Endothelial cell of umbilical vein (primary cell): ENCODE results near the gene HOXA4. TPM values are rescaled to one million over a fixed set of nuclear protein-coding genes. Genes with fewer than 3 reads are reported as not detected.
A peak's percentile ranks its signal among the peaks of the same experiment; 100 is the strongest.

ENCODE experiments used
- BruUV-seq: library from RNA; stranded (reverse); fragments of 400-500 nt; replicated peaks from 2 replicates; lab custom pipeline; 2021; lab: Mats Ljungman, UMichigan
- CTCF ChIA-PET: fragments of 300-600, 350-600 bp; sonication (Branson Sonifier 250); formaldehyde crosslinking; loops from one replicate; lab custom pipeline; 2021; ENCODE audit warnings: antibody characterized with exemption, inconsistent platforms; lab: Charles Lee
- POLR2A ChIA-PET: fragments of 300-600, 350-600 bp; sonication (Branson Sonifier 250); formaldehyde crosslinking; loops from one replicate; lab custom pipeline; 2021; ENCODE audit warnings: antibody characterized with exemption, inconsistent platforms; lab: Charles Lee
- DNase-seq: peaks from one replicate; pipeline ENCODE4 v3.0.0-alpha.2; 2011; ENCODE audit warnings: low read depth, low spot score
- FAIRE-seq: peaks from 2 replicates; lab custom pipeline; 2011; peaks lifted over from hg19 to GRCh38; lab: Jason Lieb, UNC
- H2AFZ ChIP-seq: 2 replicates; pipeline ENCODE4 v1.6.0; 2012; ENCODE audit warnings: low read depth, low read length, control low read depth, inconsistent platforms
- H3K27ac ChIP-seq: 2 replicates; pipeline ENCODE4 v1.5.1; 2011; ENCODE audit warnings: low read depth, mild to moderate bottlenecking, control low read depth, low read length, moderate library complexity; ENCODE audit not compliant: insufficient read depth
- H3K27me3 ChIP-seq, 2 experiments: 2 replicates each; pipeline versions ENCODE4 v1.6.0 to v1.6.1; 2011; ENCODE audit warnings: low read length in 2 of 2, mixed read lengths in 1 of 2; ENCODE audit not compliant: control insufficient read depth in 2 of 2, insufficient read depth in 2 of 2
- H3K36me3 ChIP-seq, 2 experiments: 2 replicates in 1 of 2; 3 replicates in 1 of 2; pipeline ENCODE4 v1.5.1; 2011; ENCODE audit warnings: low read length in 2 of 2, mild to moderate bottlenecking in 1 of 2, moderate library complexity in 1 of 2; ENCODE audit not compliant: control insufficient read depth in 2 of 2, insufficient read depth in 2 of 2; ENCODE audit errors: extremely low read depth in 1 of 2
- H3K4me1 ChIP-seq: 3 replicates; pipeline ENCODE4 v1.5.1; 2011; ENCODE audit warnings: mild to moderate bottlenecking, low read length; ENCODE audit not compliant: control insufficient read depth, insufficient read depth; ENCODE audit errors: extremely low read depth
- H3K4me2 ChIP-seq: 2 replicates; pipeline ENCODE4 v1.6.1; 2011; ENCODE audit warnings: low read length, control low read depth, mixed read lengths; ENCODE audit not compliant: insufficient read depth
- H3K4me3 ChIP-seq, 3 experiments: fragments of 200-600 bp in 1 of 3; sonication (generic), shearing (Covaris generic) in 1 of 3; replicated peaks in 1 of 3; 2 replicates each; pipeline ENCODE4 v1.5.1; 2011 to 2016; ENCODE audit warnings: control low read depth in 3 of 3, low read length in 3 of 3, mild to moderate bottlenecking in 2 of 3, inconsistent platforms in 1 of 3, low read depth in 1 of 3, moderate library complexity in 1 of 3; ENCODE audit not compliant: insufficient read depth in 1 of 3
- H3K79me2 ChIP-seq: 2 replicates; pipeline ENCODE4 v1.6.0; 2012; ENCODE audit warnings: low read length, inconsistent platforms; ENCODE audit not compliant: control insufficient read depth, insufficient read depth
- H3K9ac ChIP-seq: replicated peaks from 2 replicates; pipeline ENCODE3; 2011; ENCODE audit warnings: low read length, control low read depth; ENCODE audit not compliant: insufficient read depth; ENCODE audit errors: extremely low read depth
- H3K9me1 ChIP-seq: replicated peaks from 3 replicates; pipeline ENCODE4 v1.6.0; 2011; ENCODE audit warnings: mild to moderate bottlenecking, low read length; ENCODE audit not compliant: control insufficient read depth, insufficient read depth; ENCODE audit errors: extremely low read depth
- H3K9me3 ChIP-seq: replicated peaks from 2 replicates; pipeline ENCODE4 v1.5.1; 2012; ENCODE audit warnings: low read length, inconsistent platforms; ENCODE audit not compliant: control insufficient read depth, insufficient read depth
- H4K20me1 ChIP-seq: replicated peaks from 2 replicates; pipeline ENCODE3; 2011; ENCODE audit warnings: mild to moderate bottlenecking, low read length; ENCODE audit not compliant: control insufficient read depth, insufficient read depth; ENCODE audit errors: extremely low read depth
- MYC ChIP-seq: IDR thresholded peaks from one replicate; pipeline ENCODE4 v1.6.1; 2011; ENCODE audit warnings: mild to moderate bottlenecking, low read depth, low read length
- POLR2A ChIP-seq: IDR thresholded peaks from 2 replicates; pipeline ENCODE4 v1.6.1; 2012; ENCODE audit warnings: low read depth, mild to moderate bottlenecking, control low read depth, low read length
- POLR2AphosphoS5 ChIP-seq: IDR thresholded peaks from 2 replicates; pipeline ENCODE4 v1.6.1; 2012; ENCODE audit warnings: low read depth, mild to moderate bottlenecking, control low read depth, low read length, moderate library complexity; ENCODE audit not compliant: insufficient read depth
- dilution Hi-C: fragments of 300-500 bp; cut with MboI; formaldehyde crosslinking; loops from one replicate; pipeline ENCODE4 v1.15.0; 2019; ENCODE audit warnings: low sequenced_read_pairs; ENCODE audit not compliant: extremely low pct_ligation_motif_present
- intact Hi-C: fragments of 100-400 bp; cut with micrococcal nuclease; formaldehyde crosslinking; loops from one replicate; pipeline ENCODE4 v1.10.0; 2022
- polyA plus RNA-seq, 4 experiments: library from polyadenylated mRNA; depleted of rRNA in 3 of 4; stranded (reverse) in 3 of 4; unstranded in 1 of 4; fragments of >200 nt; gene quantifications; 2 replicates each; pipeline versions ENCODE4 v1.2.1 to v1.2.3, GENCODE V29; 2011 to 2012; ENCODE audit warnings: missing spikeins in 1 of 4
- total RNA-seq: library from RNA; stranded (reverse); gene quantifications from 2 replicates; pipeline ENCODE4 v1.2.3, GENCODE V29; 2021
- TF ChIP-seq, protein P1 (sequence below), 2 donors: IDR thresholded peaks; 1 replicate in 1 of 2; 2 replicates in 1 of 2; pipeline ENCODE4 v1.5.1; 2011; ENCODE audit warnings: low read length in 2 of 2, mild to moderate bottlenecking in 2 of 2, moderate library complexity in 2 of 2, control low read depth in 1 of 2, inconsistent platforms in 1 of 2, low read depth in 1 of 2; ENCODE audit not compliant: insufficient read depth in 1 of 2; ENCODE audit errors: extremely low read depth in 1 of 2

The HOXA4 gene
- total and polyA plus RNA-seq, 2 donors (not counting 3 experiments of a cell fraction or from before 2014, with no cell fraction given), result 4.9 to 8.1 TPM

- Histone ChIP-seq H4K20me1 (no peaks in the 10 kb centered on the region), H3K4me1 (peaks cover 76% of the 10 kb centered on the region), H3K9me1 (no peaks in the 10 kb centered on the region), H3K4me2 (peak overlapping the region; percentile 97), H3K27ac (peak overlapping the region; percentile 96), H3K36me3 (no peaks in the 10 kb centered on the region), H2AFZ (no peak overlapping the region), H3K27me3 (no peaks in the 10 kb centered on the region), H3K4me3 (peak overlapping the region; percentile 7 to 91 (median 50)), H3K79me2 (peaks cover 90% of the 10 kb centered on the region), H3K9me3 (no peaks in the 10 kb centered on the region), H3K9ac (peak overlapping the region; percentile 97)
- ChIA-PET POLR2A (interaction anchor here (0.7 to 1.9 kb wide), 9 partner anchors 9 to 745 kb away, joined by 3 to 5 read pairs (median 3); partner anchors contain the start of gene HOXA5), CTCF (interaction anchor here (1.1 to 9.1 kb wide), 5 partner anchors 11 to 435 kb away, joined by 3 to 70 read pairs (median 9); partner anchors contain the start of genes HOXA1 and HOXA5)
- no TSS peak for BruUV-seq
- peak; percentile 94 for DNase-seq
- dilution Hi-C loops, result no loop called here
- peak; percentile 99 for FAIRE-seq
- TF ChIP-seq POLR2A (peak; percentile 80), POLR2AphosphoS5 (peak; percentile 70), MYC (peak; percentile 22)
- TF ChIP-seq, protein P1, sequence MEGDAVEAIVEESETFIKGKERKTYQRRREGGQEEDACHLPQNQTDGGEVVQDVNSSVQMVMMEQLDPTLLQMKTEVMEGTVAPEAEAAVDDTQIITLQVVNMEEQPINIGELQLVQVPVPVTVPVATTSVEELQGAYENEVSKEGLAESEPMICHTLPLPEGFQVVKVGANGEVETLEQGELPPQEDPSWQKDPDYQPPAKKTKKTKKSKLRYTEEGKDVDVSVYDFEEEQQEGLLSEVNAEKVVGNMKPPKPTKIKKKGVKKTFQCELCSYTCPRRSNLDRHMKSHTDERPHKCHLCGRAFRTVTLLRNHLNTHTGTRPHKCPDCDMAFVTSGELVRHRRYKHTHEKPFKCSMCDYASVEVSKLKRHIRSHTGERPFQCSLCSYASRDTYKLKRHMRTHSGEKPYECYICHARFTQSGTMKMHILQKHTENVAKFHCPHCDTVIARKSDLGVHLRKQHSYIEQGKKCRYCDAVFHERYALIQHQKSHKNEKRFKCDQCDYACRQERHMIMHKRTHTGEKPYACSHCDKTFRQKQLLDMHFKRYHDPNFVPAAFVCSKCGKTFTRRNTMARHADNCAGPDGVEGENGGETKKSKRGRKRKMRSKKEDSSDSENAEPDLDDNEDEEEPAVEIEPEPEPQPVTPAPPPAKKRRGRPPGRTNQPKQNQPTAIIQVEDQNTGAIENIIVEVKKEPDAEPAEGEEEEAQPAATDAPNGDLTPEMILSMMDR (IDR thresholded peaks at IDR 0.05; ENCODE audit: extremely low read depth in 1 of 2, insufficient read depth in 1 of 2, low read depth in 1 of 2, low read length in 2 of 2), result no peak
- intact Hi-C loops, result loop anchor here (1.0 to 10.0 kb wide), 5 partner anchors 12 to 963 kb away; partner anchors contain the start of genes HOXA4, NFE2L3 and SKAP2
Measured at GRCh38 chr7:27117887-27118491, 12.6 kb downstream of the HOXA4 start.
